Tibial nerve (tissue), 3 donors: ENCODE results near the gene MYOM1.

Experiments
- CTCF ChIP-seq, 5 experiments: fragments of 200-600 bp in 3 of 5; fragments of 450-650 bp in 2 of 5; sonication (generic) in 3 of 5; IDR thresholded peaks; one replicate each; pipeline ENCODE4 v1.5.1; 2016 to 2019; ENCODE audit warnings: antibody characterized with exemption in 5 of 5, mild to moderate bottlenecking in 3 of 5, moderate library complexity in 2 of 5
- POLR2A ChIP-seq, 2 donors: fragments of 450-650 bp; IDR thresholded peaks; one replicate each; pipeline ENCODE4 v1.6.1; 2017; ENCODE audit warnings: antibody characterized with exemption in 2 of 2, mild to moderate bottlenecking in 2 of 2, moderate library complexity in 2 of 2

GRCh38 chr18:3035635-3036034 is 184.1 kb downstream of the MYOM1 start:
- TF ChIP-seq POLR2A (IDR thresholded peaks at IDR 0.05) (no peak), CTCF (IDR thresholded peaks at IDR 0.05) (no peak)
